Measurements from ENCODE around the gene KIAA0319L.

Gene KIAA0319L

GRCh38 chr1:35536556-35537162, 20.5 kb downstream of the KIAA0319L start:
- Histone ChIP-seq H3K27me3 (replicated peaks; ENCODE audit: control insufficient read depth, insufficient read depth, low read length) (no peaks in the 10 kb centered on the region), H3K4me3 (replicated peaks; ENCODE audit: low read depth, low read length) (no peak overlapping the region), H3K36me3 (ENCODE audit: control insufficient read depth, insufficient read depth, low read length) (0 out of 2 replicates have a peak, but pooled peaks cover 1% of the 10 kb centered on the region)
- TF ChIP-seq CTCF (IDR thresholded peaks at IDR 0.05; ENCODE audit: insufficient read depth, low read length, poor library complexity, severe bottlenecking), result no peak
- DNase-seq (ENCODE audit: extremely low read depth, insufficient read length), result no peak

GRCh38 chr1:35535243-35535642, 22.0 kb downstream of the KIAA0319L start:
- no peak for DNase-seq (ENCODE audit: extremely low read depth, insufficient read length)
- H3K36me3 ChIP-seq (ENCODE audit: control insufficient read depth, insufficient read depth, low read length), result peaks cover 8% of the 10 kb centered on the region; the same call in 1 of the 2 replicates

GRCh38 chr1:35533586-35533985, 23.6 kb downstream of the KIAA0319L start:
- Histone ChIP-seq H3K36me3 (ENCODE audit: control insufficient read depth, insufficient read depth, low read length) (peaks cover 8% of the 10 kb centered on the region; the same call in 1 of the 2 replicates), H3K27me3 (replicated peaks; ENCODE audit: control insufficient read depth, insufficient read depth, low read length) (no peaks in the 10 kb centered on the region), H3K4me3 (replicated peaks; ENCODE audit: low read depth, low read length) (no peak overlapping the region)
- no peak for DNase-seq (ENCODE audit: extremely low read depth, insufficient read length)
- TF ChIP-seq CTCF (IDR thresholded peaks at IDR 0.05; ENCODE audit: insufficient read depth, low read length, poor library complexity, severe bottlenecking), result no peak

More at GRCh38 chr1:35535243-35535642, 22.0 kb downstream of the KIAA0319L start:
- Histone ChIP-seq H3K4me3 (replicated peaks; ENCODE audit: low read depth, low read length) (no peak overlapping the region), H3K27me3 (replicated peaks; ENCODE audit: control insufficient read depth, insufficient read depth, low read length) (no peaks in the 10 kb centered on the region)
- no peak for TF ChIP-seq CTCF (IDR thresholded peaks at IDR 0.05; ENCODE audit: insufficient read depth, low read length, poor library complexity, severe bottlenecking)

GRCh38 chr1:35532497-35533223, 24.5 kb downstream of the KIAA0319L start:
- DNase-seq (ENCODE audit: extremely low read depth, insufficient read length), result no peak
- Histone ChIP-seq H3K4me3 (replicated peaks; ENCODE audit: low read depth, low read length) (no peak overlapping the region), H3K36me3 (ENCODE audit: control insufficient read depth, insufficient read depth, low read length) (peaks cover 8% of the 10 kb centered on the region; the same call in 1 of the 2 replicates), H3K27me3 (replicated peaks; ENCODE audit: control insufficient read depth, insufficient read depth, low read length) (no peaks in the 10 kb centered on the region)
- no peak for TF ChIP-seq CTCF (IDR thresholded peaks at IDR 0.05; ENCODE audit: insufficient read depth, low read length, poor library complexity, severe bottlenecking)

GRCh38 chr1:35531368-35531767, 25.8 kb downstream of the KIAA0319L start:
- Histone ChIP-seq H3K36me3 (ENCODE audit: control insufficient read depth, insufficient read depth, low read length) (peaks cover 8% of the 10 kb centered on the region; the same call in 1 of the 2 replicates), H3K4me3 (replicated peaks; ENCODE audit: low read depth, low read length) (no peak overlapping the region), H3K27me3 (replicated peaks; ENCODE audit: control insufficient read depth, insufficient read depth, low read length) (no peaks in the 10 kb centered on the region)
- no peak for DNase-seq (ENCODE audit: extremely low read depth, insufficient read length)
- TF ChIP-seq CTCF (IDR thresholded peaks at IDR 0.05; ENCODE audit: insufficient read depth, low read length, poor library complexity, severe bottlenecking), result no peak

All from GM06990 (cell line).